ENCODE data around the gene FBXO10. TPM values are rescaled to one million over a fixed set of nuclear protein-coding genes. Genes with fewer than 3 reads are reported as not detected.

The FBXO10 gene
- total and polyA plus RNA-seq, 2 experiments from 2014 or later: 3.4 to 13.4 TPM

DNA sequence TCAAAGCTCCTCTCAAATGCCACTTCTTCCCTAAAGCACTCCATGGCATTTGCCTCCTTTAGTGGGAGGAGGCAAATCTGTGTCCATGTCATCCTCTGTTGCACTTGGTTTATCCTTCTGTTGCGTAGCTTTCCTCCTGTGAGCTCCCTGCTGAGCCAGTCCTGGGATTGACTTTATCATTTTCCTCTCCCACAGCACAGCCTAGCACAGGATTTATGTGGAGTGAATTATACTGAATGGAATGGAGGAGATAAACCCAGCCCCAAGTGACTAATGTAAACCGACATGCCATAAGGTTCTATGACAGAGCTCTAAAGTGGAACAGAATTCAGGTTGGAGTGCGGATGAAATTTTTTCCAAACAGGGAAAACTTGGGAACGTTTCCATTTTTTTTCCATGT lies 42.6 kb upstream of the FBXO10 start:
- Histone ChIP-seq H3K27ac (ENCODE audit: low read depth) (no peak overlapping the region), H3K79me2 (replicated peaks; ENCODE audit: insufficient read depth) (no peaks in the 10 kb centered on the region), H3K9me2 (ENCODE audit: insufficient read depth) (no peaks in the 10 kb centered on the region), H3K4me1 (ENCODE audit: insufficient read depth) (peaks cover 5% of the 10 kb centered on the region; the same call in 1 of the 2 replicates), H2AFZ (no peak overlapping the region; the same call in 1 of the 2 replicates), H3K27me3 (ENCODE audit: insufficient read depth) (no peaks in the 10 kb centered on the region), H3F3A (replicated peaks; ENCODE audit: low read depth) (no peaks in the 10 kb centered on the region), H3K36me3 (ENCODE audit: insufficient read depth) (no peaks in the 10 kb centered on the region), H3K4me2 (no peak overlapping the region), H4K20me1 (replicated peaks; ENCODE audit: insufficient read depth) (no peaks in the 10 kb centered on the region), H3K4me3 (no peak overlapping the region)
- H3K4me1 Mint-ChIP-seq: peaks cover 9% of the 10 kb centered on the region
- no peak overlapping the region for H3K4me3 Mint-ChIP-seq
- ATAC-seq (no peak), DNase-seq (ENCODE audit: low spot score) (no peak)
- TF ChIP-seq, protein P1, sequence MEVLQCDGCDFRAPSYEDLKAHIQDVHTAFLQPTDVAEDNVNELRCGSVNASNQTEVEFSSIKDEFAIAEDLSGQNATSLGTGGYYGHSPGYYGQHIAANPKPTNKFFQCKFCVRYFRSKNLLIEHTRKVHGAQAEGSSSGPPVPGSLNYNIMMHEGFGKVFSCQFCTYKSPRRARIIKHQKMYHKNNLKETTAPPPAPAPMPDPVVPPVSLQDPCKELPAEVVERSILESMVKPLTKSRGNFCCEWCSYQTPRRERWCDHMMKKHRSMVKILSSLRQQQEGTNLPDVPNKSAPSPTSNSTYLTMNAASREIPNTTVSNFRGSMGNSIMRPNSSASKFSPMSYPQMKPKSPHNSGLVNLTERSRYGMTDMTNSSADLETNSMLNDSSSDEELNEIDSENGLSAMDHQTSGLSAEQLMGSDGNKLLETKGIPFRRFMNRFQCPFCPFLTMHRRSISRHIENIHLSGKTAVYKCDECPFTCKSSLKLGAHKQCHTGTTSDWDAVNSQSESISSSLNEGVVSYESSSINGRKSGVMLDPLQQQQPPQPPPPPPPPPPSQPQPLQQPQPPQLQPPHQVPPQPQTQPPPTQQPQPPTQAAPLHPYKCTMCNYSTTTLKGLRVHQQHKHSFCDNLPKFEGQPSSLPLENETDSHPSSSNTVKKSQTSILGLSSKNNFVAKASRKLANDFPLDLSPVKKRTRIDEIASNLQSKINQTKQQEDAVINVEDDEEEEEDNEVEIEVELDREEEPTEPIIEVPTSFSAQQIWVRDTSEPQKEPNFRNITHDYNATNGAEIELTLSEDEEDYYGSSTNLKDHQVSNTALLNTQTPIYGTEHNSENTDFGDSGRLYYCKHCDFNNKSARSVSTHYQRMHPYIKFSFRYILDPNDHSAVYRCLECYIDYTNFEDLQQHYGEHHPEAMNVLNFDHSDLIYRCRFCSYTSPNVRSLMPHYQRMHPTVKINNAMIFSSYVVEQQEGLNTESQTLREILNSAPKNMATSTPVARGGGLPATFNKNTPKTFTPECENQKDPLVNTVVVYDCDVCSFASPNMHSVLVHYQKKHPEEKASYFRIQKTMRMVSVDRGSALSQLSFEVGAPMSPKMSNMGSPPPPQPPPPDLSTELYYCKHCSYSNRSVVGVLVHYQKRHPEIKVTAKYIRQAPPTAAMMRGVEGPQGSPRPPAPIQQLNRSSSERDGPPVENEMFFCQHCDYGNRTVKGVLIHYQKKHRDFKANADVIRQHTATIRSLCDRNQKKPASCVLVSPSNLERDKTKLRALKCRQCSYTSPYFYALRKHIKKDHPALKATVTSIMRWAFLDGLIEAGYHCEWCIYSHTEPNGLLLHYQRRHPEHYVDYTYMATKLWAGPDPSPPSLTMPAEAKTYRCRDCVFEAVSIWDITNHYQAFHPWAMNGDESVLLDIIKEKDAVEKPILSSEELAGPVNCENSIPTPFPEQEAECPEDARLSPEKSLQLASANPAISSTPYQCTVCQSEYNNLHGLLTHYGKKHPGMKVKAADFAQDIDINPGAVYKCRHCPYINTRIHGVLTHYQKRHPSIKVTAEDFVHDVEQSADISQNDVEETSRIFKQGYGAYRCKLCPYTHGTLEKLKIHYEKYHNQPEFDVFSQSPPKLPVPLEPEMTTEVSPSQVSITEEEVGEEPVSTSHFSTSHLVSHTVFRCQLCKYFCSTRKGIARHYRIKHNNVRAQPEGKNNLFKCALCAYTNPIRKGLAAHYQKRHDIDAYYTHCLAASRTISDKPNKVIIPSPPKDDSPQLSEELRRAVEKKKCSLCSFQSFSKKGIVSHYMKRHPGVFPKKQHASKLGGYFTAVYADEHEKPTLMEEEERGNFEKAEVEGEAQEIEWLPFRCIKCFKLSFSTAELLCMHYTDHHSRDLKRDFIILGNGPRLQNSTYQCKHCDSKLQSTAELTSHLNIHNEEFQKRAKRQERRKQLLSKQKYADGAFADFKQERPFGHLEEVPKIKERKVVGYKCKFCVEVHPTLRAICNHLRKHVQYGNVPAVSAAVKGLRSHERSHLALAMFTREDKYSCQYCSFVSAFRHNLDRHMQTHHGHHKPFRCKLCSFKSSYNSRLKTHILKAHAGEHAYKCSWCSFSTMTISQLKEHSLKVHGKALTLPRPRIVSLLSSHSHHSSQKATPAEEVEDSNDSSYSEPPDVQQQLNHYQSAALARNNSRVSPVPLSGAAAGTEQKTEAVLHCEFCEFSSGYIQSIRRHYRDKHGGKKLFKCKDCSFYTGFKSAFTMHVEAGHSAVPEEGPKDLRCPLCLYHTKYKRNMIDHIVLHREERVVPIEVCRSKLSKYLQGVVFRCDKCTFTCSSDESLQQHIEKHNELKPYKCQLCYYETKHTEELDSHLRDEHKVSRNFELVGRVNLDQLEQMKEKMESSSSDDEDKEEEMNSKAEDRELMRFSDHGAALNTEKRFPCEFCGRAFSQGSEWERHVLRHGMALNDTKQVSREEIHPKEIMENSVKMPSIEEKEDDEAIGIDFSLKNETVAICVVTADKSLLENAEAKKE (CRISPR knock-in tag; IDR thresholded peaks at IDR 0.05): no peak
- TF ChIP-seq ZNF114 (CRISPR knock-in tag; IDR thresholded peaks at IDR 0.05) (no peak), NANOG (IDR thresholded peaks at IDR 0.05; ENCODE audit: borderline replicate concordance) (no peak), JUNB (IDR thresholded peaks at IDR 0.05; ENCODE audit: unreplicated experiment) (no peak), ZNF331 (CRISPR knock-in tag; IDR thresholded peaks at IDR 0.05; ENCODE audit: low read depth) (no peak), CREB1 (CRISPR knock-in tag; IDR thresholded peaks at IDR 0.05; ENCODE audit: low read depth) (no peak), STAT1 (IDR thresholded peaks at IDR 0.05; ENCODE audit: unreplicated experiment) (no peak), EZH2 (IDR thresholded peaks at IDR 0.05; ENCODE audit: low read depth, unreplicated experiment) (no peak), EZH2phosphoT487 (IDR thresholded peaks at IDR 0.05; ENCODE audit: unreplicated experiment) (no peak), POLR2AphosphoS5 (IDR thresholded peaks at IDR 0.05; ENCODE audit: low read depth) (no peak)
- TF ChIP-seq, protein P2, sequence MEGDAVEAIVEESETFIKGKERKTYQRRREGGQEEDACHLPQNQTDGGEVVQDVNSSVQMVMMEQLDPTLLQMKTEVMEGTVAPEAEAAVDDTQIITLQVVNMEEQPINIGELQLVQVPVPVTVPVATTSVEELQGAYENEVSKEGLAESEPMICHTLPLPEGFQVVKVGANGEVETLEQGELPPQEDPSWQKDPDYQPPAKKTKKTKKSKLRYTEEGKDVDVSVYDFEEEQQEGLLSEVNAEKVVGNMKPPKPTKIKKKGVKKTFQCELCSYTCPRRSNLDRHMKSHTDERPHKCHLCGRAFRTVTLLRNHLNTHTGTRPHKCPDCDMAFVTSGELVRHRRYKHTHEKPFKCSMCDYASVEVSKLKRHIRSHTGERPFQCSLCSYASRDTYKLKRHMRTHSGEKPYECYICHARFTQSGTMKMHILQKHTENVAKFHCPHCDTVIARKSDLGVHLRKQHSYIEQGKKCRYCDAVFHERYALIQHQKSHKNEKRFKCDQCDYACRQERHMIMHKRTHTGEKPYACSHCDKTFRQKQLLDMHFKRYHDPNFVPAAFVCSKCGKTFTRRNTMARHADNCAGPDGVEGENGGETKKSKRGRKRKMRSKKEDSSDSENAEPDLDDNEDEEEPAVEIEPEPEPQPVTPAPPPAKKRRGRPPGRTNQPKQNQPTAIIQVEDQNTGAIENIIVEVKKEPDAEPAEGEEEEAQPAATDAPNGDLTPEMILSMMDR (conservative IDR thresholded peaks at IDR 0.05; ENCODE audit: low read depth in 2 of 2): no peak
- TF ChIP-seq, protein P3, sequence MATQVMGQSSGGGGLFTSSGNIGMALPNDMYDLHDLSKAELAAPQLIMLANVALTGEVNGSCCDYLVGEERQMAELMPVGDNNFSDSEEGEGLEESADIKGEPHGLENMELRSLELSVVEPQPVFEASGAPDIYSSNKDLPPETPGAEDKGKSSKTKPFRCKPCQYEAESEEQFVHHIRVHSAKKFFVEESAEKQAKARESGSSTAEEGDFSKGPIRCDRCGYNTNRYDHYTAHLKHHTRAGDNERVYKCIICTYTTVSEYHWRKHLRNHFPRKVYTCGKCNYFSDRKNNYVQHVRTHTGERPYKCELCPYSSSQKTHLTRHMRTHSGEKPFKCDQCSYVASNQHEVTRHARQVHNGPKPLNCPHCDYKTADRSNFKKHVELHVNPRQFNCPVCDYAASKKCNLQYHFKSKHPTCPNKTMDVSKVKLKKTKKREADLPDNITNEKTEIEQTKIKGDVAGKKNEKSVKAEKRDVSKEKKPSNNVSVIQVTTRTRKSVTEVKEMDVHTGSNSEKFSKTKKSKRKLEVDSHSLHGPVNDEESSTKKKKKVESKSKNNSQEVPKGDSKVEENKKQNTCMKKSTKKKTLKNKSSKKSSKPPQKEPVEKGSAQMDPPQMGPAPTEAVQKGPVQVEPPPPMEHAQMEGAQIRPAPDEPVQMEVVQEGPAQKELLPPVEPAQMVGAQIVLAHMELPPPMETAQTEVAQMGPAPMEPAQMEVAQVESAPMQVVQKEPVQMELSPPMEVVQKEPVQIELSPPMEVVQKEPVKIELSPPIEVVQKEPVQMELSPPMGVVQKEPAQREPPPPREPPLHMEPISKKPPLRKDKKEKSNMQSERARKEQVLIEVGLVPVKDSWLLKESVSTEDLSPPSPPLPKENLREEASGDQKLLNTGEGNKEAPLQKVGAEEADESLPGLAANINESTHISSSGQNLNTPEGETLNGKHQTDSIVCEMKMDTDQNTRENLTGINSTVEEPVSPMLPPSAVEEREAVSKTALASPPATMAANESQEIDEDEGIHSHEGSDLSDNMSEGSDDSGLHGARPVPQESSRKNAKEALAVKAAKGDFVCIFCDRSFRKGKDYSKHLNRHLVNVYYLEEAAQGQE (IDR thresholded peaks at IDR 0.05; ENCODE audit: unreplicated experiment): no peak
- TF ChIP-seq, protein P4, sequence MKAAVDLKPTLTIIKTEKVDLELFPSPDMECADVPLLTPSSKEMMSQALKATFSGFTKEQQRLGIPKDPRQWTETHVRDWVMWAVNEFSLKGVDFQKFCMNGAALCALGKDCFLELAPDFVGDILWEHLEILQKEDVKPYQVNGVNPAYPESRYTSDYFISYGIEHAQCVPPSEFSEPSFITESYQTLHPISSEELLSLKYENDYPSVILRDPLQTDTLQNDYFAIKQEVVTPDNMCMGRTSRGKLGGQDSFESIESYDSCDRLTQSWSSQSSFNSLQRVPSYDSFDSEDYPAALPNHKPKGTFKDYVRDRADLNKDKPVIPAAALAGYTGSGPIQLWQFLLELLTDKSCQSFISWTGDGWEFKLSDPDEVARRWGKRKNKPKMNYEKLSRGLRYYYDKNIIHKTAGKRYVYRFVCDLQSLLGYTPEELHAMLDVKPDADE (IDR thresholded peaks at IDR 0.05): no peak
- no peak overlapping the region for H3K27ac Mint-ChIP-seq
- no peaks in the 10 kb centered on the region for H3K27me3 Mint-ChIP-seq (ENCODE audit: insufficient read depth, low read depth, poor library complexity)
- no peaks in the 10 kb centered on the region for H3K36me3 Mint-ChIP-seq (ENCODE audit: low read depth)
- no peaks in the 10 kb centered on the region for H3K9me3 Mint-ChIP-seq

Measured in GM23338 (cell line).